22Rv1 (cell line): ENCODE measurements around the gene CLEC16A.

ENCODE experiments used
- H3K27ac ChIP-seq: fragments of 450-650 bp; 2 replicates; pipeline ENCODE4 v1.5.1; 2017
- ZFX ChIP-seq: fragments of 450-650 bp; IDR thresholded peaks from 2 replicates; pipeline ENCODE4 v1.6.1; 2017; ENCODE audit warnings: antibody characterized with exemption, borderline replicate concordance
- TF ChIP-seq, protein P1 (sequence below): fragments of 450-650 bp; IDR thresholded peaks from 2 replicates; pipeline ENCODE4 v1.5.1; 2017; ENCODE audit warnings: mild to moderate bottlenecking

CLEC16A gene

GRCh38 chr16:11045846-11046245, 101.5 kb downstream of the CLEC16A start:
- no peak overlapping the region for H3K27ac ChIP-seq
- TF ChIP-seq, protein P1, sequence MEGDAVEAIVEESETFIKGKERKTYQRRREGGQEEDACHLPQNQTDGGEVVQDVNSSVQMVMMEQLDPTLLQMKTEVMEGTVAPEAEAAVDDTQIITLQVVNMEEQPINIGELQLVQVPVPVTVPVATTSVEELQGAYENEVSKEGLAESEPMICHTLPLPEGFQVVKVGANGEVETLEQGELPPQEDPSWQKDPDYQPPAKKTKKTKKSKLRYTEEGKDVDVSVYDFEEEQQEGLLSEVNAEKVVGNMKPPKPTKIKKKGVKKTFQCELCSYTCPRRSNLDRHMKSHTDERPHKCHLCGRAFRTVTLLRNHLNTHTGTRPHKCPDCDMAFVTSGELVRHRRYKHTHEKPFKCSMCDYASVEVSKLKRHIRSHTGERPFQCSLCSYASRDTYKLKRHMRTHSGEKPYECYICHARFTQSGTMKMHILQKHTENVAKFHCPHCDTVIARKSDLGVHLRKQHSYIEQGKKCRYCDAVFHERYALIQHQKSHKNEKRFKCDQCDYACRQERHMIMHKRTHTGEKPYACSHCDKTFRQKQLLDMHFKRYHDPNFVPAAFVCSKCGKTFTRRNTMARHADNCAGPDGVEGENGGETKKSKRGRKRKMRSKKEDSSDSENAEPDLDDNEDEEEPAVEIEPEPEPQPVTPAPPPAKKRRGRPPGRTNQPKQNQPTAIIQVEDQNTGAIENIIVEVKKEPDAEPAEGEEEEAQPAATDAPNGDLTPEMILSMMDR, result no peak
- TF ChIP-seq ZFX, result no peak

- no peak overlapping the region for H3K27ac ChIP-seq
- TF ChIP-seq, protein P1, result no peak
- TF ChIP-seq ZFX, result no peak
These were observed 102.1 kb downstream of the CLEC16A start for GRCh38 chr16:11046382-11046931.

GRCh38 chr16:11047057-11047456, 102.7 kb downstream of the CLEC16A start:
- no peak overlapping the region for H3K27ac ChIP-seq
- TF ChIP-seq ZFX, result no peak
- TF ChIP-seq, protein P1, result no peak

GRCh38 chr16:11047939-11048800, 103.8 kb downstream of the CLEC16A start:
- H3K27ac ChIP-seq, result no peak overlapping the region
- TF ChIP-seq, protein P1, result no peak
- TF ChIP-seq ZFX, result no peak

DNA sequence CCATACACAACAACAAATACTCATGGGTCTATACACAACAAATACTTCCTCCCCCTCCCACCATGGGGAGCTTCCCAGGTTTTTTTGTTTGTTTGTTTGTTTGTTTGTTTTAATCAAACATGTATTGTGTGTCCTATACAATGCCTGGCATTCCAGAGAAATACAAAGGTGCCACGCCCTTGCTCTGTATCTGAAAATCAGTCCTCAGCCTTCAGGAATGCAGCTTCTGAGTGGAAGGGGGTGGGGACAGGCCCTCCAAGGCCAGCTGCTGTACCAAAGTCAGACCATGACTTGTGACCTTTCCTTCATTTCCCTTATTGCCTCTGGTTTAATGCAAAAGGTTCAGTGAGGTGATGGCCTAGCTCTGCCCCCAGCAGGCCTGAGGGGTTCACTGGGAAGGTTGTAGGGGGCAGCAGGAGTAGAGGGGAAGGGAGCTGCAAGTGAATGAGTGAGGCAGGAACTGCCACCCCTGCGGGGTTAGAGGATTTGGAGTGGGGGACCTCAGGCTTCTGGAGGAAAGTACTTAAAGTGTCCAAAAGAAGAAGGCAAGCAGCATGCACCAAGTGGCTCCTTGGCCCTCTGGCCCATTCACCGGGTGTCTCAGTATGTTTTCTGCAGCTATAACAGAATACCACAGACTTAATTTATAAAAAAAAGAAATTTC, 105.2 kb downstream of the CLEC16A start:
- no peak overlapping the region for H3K27ac ChIP-seq
- TF ChIP-seq, protein P1, result no peak
- no peak for TF ChIP-seq ZFX

DNA sequence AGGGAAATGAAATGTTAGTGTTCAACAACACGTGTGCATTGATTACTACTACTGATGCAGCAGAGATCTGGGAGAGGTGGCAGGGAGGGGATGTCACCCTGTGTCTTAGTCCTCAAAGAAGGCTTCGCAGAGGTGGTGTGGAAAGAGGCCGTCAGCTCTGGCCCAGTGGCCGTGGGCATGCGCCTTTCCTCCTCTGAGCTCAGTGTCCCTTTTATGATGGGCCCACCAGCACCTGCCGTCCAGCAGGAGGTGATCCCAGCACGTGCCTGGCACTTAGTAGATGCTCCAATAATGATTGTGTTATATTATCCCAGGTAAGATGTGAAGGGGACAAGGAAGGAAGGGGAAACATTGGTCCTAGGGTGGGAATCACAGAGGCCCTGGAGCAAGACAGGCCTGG, 106.2 kb downstream of the CLEC16A start:
- TF ChIP-seq, protein P1, result no peak
- no peak for TF ChIP-seq ZFX
- no peak overlapping the region for H3K27ac ChIP-seq

GRCh38 chr16:11050944-11051343, 106.6 kb downstream of the CLEC16A start:
- no peak overlapping the region for H3K27ac ChIP-seq

More at GRCh38 chr16:11050944-11051343, 106.6 kb downstream of the CLEC16A start:
- TF ChIP-seq ZFX, result no peak
- TF ChIP-seq, protein P1, result no peak
